CD4-positive, alpha-beta T cell treated with Interleukin-15 for 1 hour (primary cell): ENCODE measurements around the gene RNF128.
"Not testable (repeated sequence)": the region's sequence is repeated elsewhere in the genome, so short reads cannot be mapped to it uniquely, and the experiment has no call there.

ENCODE experiments used
- DNase-seq: peaks from one replicate; pipeline ENCODE4 v3.0.0-alpha.2; 2020

The RNF128 gene

GRCh38 chrX:106748377-106748776 lies 21.9 kb downstream of the RNF128 start:
- DNase-seq, result no peak

- no peak for DNase-seq
Measured at GRCh38 chrX:106751407-106751806, 24.9 kb downstream of the RNF128 start.

DNA sequence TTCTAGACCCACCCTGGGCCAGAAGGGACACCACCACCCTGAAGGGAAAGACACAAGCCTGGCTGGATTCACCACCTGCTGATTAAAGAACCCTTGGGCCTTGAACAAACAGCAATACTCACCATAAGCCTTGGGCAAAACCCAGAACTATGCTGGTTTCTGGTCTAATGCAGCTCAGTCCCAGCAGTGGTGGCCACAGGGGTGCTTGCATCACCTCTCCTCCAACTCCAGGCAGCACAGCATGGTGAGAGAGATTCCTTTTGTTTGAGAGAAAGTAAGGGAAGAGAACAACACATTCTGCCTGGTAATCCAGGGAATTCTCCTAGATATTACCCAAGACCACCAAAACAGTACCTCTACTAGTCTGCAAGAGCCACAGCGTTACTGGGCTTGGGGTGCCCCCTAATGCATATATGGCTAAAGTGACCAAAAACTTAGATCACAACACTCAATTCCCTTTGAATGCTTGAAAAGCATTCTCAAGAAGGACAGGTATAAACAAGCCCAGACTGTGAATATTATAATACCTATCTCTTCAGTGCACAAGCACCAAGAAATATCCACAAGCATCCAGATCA lies 25.7 kb downstream of the RNF128 start:
- no peak for DNase-seq

GRCh38 chrX:106769288-106769687 lies 42.8 kb downstream of the RNF128 start:
- not testable (repeated sequence) for DNase-seq

GRCh38 chrX:106774981-106775380 lies 48.5 kb downstream of the RNF128 start:
- DNase-seq, result no peak

DNA sequence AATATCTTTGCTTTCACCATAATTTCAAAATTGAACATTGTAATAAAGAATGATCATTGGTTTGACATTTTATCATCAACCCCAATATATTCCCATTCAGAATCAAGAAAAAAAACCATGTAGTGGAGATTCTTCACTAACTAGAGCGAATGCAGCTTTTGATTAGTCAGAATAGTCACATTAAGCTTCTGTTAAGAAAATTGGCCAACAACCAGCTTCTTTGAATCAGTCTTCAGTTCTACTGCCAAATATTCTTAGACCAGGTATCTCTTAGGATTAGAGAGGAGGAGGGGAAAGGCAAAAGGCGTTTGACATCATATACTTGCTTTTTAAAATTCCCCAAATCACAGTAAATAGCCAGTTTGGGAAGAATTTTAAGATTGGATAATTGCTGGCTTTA lies 53.8 kb downstream of the RNF128 start:
- DNase-seq, result no peak

GRCh38 chrX:106780664-106781377 lies 54.3 kb downstream of the RNF128 start:
- no peak for DNase-seq

- DNase-seq, result no peak
Measured at GRCh38 chrX:106783716-106784115, 57.2 kb downstream of the RNF128 start.

GRCh38 chrX:106791495-106791894 lies 65.0 kb downstream of the RNF128 start:
- DNase-seq, result no peak

- DNase-seq, result no peak
Measured at GRCh38 chrX:106802063-106802387, 75.5 kb downstream of the RNF128 start.

GRCh38 chrX:106802388-106803275 lies 76.1 kb downstream of the RNF128 start, which contains the start of gene TBC1D8B:
TSS of gene TBC1D8B (plus strand) at chrX:106802673. CDS start at chrX:106802854, 181 bp downstream.
- peak; percentile 17 for DNase-seq

- DNase-seq, result no peak
Measured at GRCh38 chrX:106811131-106811910, 84.8 kb downstream of the RNF128 start.

GRCh38 chrX:106812930-106813329 lies 86.4 kb downstream of the RNF128 start:
- DNase-seq, result not testable (repeated sequence)

DNA sequence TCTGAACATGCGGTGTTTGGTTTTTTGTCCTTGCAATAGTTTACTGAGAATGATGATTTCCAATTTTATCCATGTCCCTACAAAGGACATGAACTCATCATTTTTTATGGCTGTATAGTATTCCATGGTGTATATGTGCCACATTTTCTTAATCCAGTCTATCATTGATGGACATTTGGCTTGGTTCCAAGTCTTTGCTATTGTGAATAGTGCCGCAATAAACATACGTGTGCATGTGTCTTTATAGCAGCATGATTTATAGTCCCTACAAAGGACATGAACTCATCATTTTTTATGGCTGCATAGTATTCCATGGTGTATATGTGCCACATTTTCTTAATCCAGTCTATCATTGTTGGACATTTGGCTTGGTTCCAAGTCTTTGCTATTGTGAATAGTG lies 87.6 kb downstream of the RNF128 start:
- not testable (repeated sequence) for DNase-seq
